Activated naive CD4-positive, alpha-beta T cell treated with anti-CD3 and anti-CD28 coated beads, Interleukin-2, amount 50 U/mL, for 24 hours (primary cell): Measurements from ENCODE around the gene SPC24.
"Not testable (repeated sequence)": the region's sequence is repeated elsewhere in the genome, so short reads cannot be mapped to it uniquely, and the experiment has no call there.

ENCODE experiments used
- H3K27ac Mint-ChIP-seq: one replicate; pipeline ENCODE4 v1.8.0; 2021; ENCODE audit warnings: mild to moderate bottlenecking, mixed read lengths
- H3K27me3 Mint-ChIP-seq: one replicate; pipeline ENCODE4 v1.8.0; 2021; ENCODE audit warnings: mixed read lengths
- H3K36me3 Mint-ChIP-seq: one replicate; pipeline ENCODE4 v1.8.0; 2021; ENCODE audit warnings: mixed read lengths
- H3K4me1 Mint-ChIP-seq: one replicate; pipeline ENCODE4 v1.8.0; 2021; ENCODE audit warnings: mixed read lengths
- H3K4me3 Mint-ChIP-seq: one replicate; pipeline ENCODE4 v1.8.0; 2021; ENCODE audit warnings: mild to moderate bottlenecking, mixed read lengths
- H3K9me3 Mint-ChIP-seq: one replicate; pipeline ENCODE4 v1.8.0; 2021; ENCODE audit warnings: mixed read lengths

The SPC24 gene

GRCh38 chr19:11101057-11101456, 54.5 kb downstream of the SPC24 start:
- peak overlapping the region; percentile 17 for H3K27ac Mint-ChIP-seq
- no peaks in the 10 kb centered on the region for H3K27me3 Mint-ChIP-seq
- H3K4me3 Mint-ChIP-seq, result no peak overlapping the region
- H3K36me3 Mint-ChIP-seq, result peaks cover 20% of the 10 kb centered on the region
- H3K9me3 Mint-ChIP-seq, result peaks cover 5% of the 10 kb centered on the region
- peaks cover 24% of the 10 kb centered on the region for H3K4me1 Mint-ChIP-seq

DNA sequence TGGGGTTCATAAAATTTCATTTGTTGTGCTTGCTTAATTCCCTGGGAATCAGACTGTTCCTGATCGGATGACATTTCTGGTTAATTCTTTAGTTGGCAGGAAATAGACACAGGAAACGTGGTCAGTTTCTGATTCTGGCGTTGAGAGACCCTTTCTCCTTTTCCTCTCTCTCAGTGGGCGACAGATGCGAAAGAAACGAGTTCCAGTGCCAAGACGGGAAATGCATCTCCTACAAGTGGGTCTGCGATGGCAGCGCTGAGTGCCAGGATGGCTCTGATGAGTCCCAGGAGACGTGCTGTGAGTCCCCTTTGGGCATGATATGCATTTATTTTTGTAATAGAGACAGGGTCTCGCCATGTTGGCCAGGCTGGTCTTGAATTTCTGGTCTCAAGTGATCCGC, 55.5 kb downstream of the SPC24 start:
- Mint-ChIP-seq H3K27ac (peak overlapping the region; percentile 51), H3K4me3 (no peak overlapping the region), H3K36me3 (peaks cover 19% of the 10 kb centered on the region), H3K27me3 (no peaks in the 10 kb centered on the region), H3K9me3 (peaks cover 5% of the 10 kb centered on the region), H3K4me1 (peaks cover 32% of the 10 kb centered on the region)

GRCh38 chr19:11098861-11099260, 56.7 kb downstream of the SPC24 start:
- no peak overlapping the region for H3K27ac Mint-ChIP-seq

DNA sequence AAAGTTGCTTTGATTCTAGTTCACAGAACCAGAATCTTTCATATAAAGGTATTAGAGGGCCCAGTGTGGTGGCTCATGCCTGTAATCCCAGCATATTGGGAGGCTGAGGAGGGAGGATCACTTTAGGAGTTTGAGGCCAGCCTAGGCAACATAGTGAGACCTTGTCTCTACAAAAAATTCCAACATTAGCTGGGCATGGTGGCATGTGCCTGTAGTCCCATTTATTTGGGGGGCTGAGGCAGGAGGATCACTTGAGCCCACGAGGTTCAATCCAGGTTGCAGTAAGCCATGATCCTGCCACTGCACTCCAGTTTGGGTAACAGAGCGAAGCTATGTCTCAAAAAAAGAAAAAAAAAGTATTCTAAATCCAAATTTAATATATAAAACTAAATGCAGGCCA, 57.3 kb downstream of the SPC24 start:
- Mint-ChIP-seq H3K36me3 (peaks cover 19% of the 10 kb centered on the region), H3K4me3 (no peak overlapping the region), H3K4me1 (peaks cover 44% of the 10 kb centered on the region), H3K27ac (no peak overlapping the region), H3K27me3 (no peaks in the 10 kb centered on the region), H3K9me3 (peaks cover 5% of the 10 kb centered on the region)

More at GRCh38 chr19:11098861-11099260, 56.7 kb downstream of the SPC24 start:
- Mint-ChIP-seq H3K4me3 (no peak overlapping the region), H3K4me1 (peaks cover 39% of the 10 kb centered on the region), H3K36me3 (peaks cover 19% of the 10 kb centered on the region), H3K9me3 (peaks cover 5% of the 10 kb centered on the region), H3K27me3 (no peaks in the 10 kb centered on the region)

GRCh38 chr19:11097367-11097766, 58.2 kb downstream of the SPC24 start:
- Mint-ChIP-seq H3K4me1 (peaks cover 52% of the 10 kb centered on the region), H3K4me3 (peak overlapping the region; percentile 26), H3K36me3 (peaks cover 19% of the 10 kb centered on the region), H3K27ac (peak overlapping the region; percentile 35)
- H3K27me3 Mint-ChIP-seq, H3K9me3 Mint-ChIP-seq: not testable (repeated sequence)

DNA sequence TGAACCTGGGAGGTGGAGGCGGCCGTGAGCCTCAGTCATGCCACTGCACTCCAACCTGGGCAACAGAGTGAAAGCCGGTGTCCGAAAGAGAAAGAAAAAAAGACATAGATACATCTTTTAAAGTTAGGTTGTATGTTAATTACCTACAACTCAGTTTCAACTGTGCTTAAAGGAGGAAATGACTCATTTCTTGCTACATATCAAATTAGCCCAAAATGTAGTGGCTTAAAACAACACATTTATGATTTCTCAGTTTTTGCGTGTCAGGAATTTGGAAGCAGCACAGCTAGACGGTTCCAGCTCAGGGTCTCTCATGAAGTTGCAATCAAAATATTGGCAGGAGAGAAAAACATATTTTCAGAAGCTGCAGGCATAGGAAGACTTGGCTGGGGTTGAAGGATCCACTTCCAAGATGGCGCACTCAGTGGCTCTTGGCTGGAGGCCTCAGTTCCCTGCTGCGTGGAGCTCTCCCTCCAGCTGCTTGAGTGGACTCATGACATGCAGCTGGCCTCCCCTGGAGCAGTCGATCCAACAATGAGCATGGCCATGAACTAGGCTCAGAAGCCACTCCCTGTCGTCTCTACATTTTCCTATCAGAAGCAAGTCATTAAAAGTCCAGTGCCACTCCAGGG, 59.3 kb downstream of the SPC24 start:
- H3K36me3 Mint-ChIP-seq, result peaks cover 19% of the 10 kb centered on the region
- H3K4me3 Mint-ChIP-seq, result peak overlapping the region; percentile 88
- peaks cover 61% of the 10 kb centered on the region for H3K4me1 Mint-ChIP-seq
- H3K9me3 Mint-ChIP-seq, result peaks cover 5% of the 10 kb centered on the region
- peak overlapping the region; percentile 99 for H3K27ac Mint-ChIP-seq
- H3K27me3 Mint-ChIP-seq, result no peaks in the 10 kb centered on the region
